SJSA1 (cell line): ENCODE data around the gene APLP2. TPM values are rescaled to one million over a fixed set of nuclear protein-coding genes. Genes with fewer than 3 reads are reported as not detected.
A peak's percentile ranks its signal among the peaks of the same experiment; 100 is the strongest.
"Not testable (repeated sequence)": the region's sequence is repeated elsewhere in the genome, so short reads cannot be mapped to it uniquely, and the experiment has no call there.

Source experiments
- DNase-seq, 2 experiments: peaks; one replicate each; pipeline ENCODE4 v3.0.0-alpha.2; 2015 to 2020; ENCODE audit warnings: low spot score in 2 of 2, low read depth in 1 of 2
- H3K27ac ChIP-seq: fragments of 250-450 bp; sonication (Bioruptor Pico); 2 replicates; pipeline ENCODE4 v1.5.1; 2020; ENCODE audit warnings: mild to moderate bottlenecking, moderate library complexity
- H3K27me3 ChIP-seq: fragments of 250-450 bp; sonication (Bioruptor Pico); replicated peaks from 2 replicates; pipeline ENCODE4 v1.5.1; 2020; ENCODE audit warnings: mild to moderate bottlenecking, moderate library complexity
- H3K36me3 ChIP-seq: fragments of 250-450 bp; sonication (Bioruptor Pico); 2 replicates; pipeline ENCODE4 v1.5.1; 2020; ENCODE audit warnings: mild to moderate bottlenecking
- H3K4me1 ChIP-seq: fragments of 250-450 bp; sonication (Bioruptor Pico); replicated peaks from 2 replicates; pipeline ENCODE4 v1.6.1; 2021; ENCODE audit warnings: mild to moderate bottlenecking
- H3K4me3 ChIP-seq: fragments of 250-450 bp; sonication (Bioruptor Pico); 2 replicates; pipeline ENCODE4 v1.5.1; 2020; ENCODE audit warnings: mild to moderate bottlenecking
- H3K9me3 ChIP-seq: fragments of 250-450 bp; sonication (Bioruptor Pico); replicated peaks from 2 replicates; pipeline ENCODE4 v1.5.1; 2020; ENCODE audit warnings: mild to moderate bottlenecking
- total RNA-seq: library from RNA; depleted of rRNA; stranded (reverse); fragments of >200 nt; shearing (Covaris generic); gene quantifications from 2 replicates; pipeline ENCODE4 v1.2.3, GENCODE V29; 2014

The APLP2 gene
- total RNA-seq, 1 experiment from 2014 or later = 149 TPM

- H3K27ac ChIP-seq = no peak overlapping the region
- H3K9me3 ChIP-seq = no peaks in the 10 kb centered on the region
- H3K4me3 ChIP-seq = no peak overlapping the region
- H3K4me1 ChIP-seq = peaks cover 11% of the 10 kb centered on the region
- H3K27me3 ChIP-seq = no peaks in the 10 kb centered on the region
- peak in 1 of 2 experiments; percentile 44 for DNase-seq
- no peaks in the 10 kb centered on the region for H3K36me3 ChIP-seq
Measured at GRCh38 chr11:130103296-130103814, 33.7 kb downstream of the APLP2 start.

DNA sequence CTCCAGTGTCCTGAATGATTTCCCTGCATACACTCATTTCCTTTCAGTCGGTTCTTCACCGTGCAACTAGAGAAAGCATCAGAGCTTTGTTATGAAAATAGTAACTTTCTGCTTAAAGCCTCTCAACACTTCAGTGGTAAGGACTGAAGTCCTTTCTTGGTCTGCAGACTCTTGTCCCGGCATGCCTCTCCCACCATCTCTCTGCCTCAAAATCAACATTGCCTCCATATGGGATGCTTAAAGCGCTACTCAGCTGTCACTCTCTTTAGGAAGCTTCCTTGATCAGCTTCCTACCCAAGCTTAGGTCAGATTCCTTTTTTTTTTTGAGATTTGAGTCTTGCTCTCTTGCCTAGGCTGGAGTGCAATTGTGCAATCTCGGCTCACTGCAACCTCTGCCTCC, 36.7 kb downstream of the APLP2 start:
- Histone ChIP-seq H3K9me3 (no peaks in the 10 kb centered on the region), H3K4me1 (peaks cover 11% of the 10 kb centered on the region), H3K27ac (no peak overlapping the region), H3K27me3 (no peaks in the 10 kb centered on the region), H3K4me3 (no peak overlapping the region), H3K36me3 (no peaks in the 10 kb centered on the region; the same call in 1 of the 2 replicates)
- no peak for DNase-seq

GRCh38 chr11:130108671-130109070, 39.0 kb downstream of the APLP2 start:
- DNase-seq, H3K4me3 ChIP-seq, H3K36me3 ChIP-seq, H3K27me3 ChIP-seq, H3K9me3 ChIP-seq, H3K4me1 ChIP-seq, H3K27ac ChIP-seq: not testable (repeated sequence)

DNA sequence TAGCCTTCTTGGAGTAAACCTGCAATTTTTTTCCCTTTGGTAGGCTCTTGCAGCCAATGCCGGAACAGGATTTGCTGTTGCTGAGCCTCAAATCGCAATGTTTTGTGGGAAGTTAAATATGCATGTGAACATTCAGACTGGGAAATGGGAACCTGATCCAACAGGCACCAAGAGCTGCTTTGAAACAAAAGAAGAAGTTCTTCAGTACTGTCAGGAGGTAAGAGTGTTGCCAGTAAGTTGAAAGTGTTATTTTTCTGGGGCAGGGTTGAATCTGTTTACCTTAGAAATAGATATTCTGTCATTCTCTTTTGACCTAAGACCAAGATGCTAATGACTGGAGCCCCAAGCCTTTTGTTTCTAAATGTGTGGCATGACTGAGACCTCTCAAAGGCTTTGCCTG, 39.7 kb downstream of the APLP2 start:
- no peak for DNase-seq
- Histone ChIP-seq H3K9me3 (no peaks in the 10 kb centered on the region), H3K36me3 (peaks cover 3% of the 10 kb centered on the region; the same call in 1 of the 2 replicates), H3K27ac (no peak overlapping the region), H3K27me3 (no peaks in the 10 kb centered on the region), H3K4me1 (no peaks in the 10 kb centered on the region), H3K4me3 (no peak overlapping the region)

- H3K27ac ChIP-seq = no peak overlapping the region
- no peaks in the 10 kb centered on the region for H3K4me1 ChIP-seq
- H3K27me3 ChIP-seq = no peaks in the 10 kb centered on the region
- H3K9me3 ChIP-seq = no peaks in the 10 kb centered on the region
- DNase-seq = no peak
- H3K4me3 ChIP-seq = no peak overlapping the region
- peaks cover 3% of the 10 kb centered on the region; the same call in 1 of the 2 replicates for H3K36me3 ChIP-seq
Measured at GRCh38 chr11:130110339-130111108, 40.8 kb downstream of the APLP2 start.

DNA sequence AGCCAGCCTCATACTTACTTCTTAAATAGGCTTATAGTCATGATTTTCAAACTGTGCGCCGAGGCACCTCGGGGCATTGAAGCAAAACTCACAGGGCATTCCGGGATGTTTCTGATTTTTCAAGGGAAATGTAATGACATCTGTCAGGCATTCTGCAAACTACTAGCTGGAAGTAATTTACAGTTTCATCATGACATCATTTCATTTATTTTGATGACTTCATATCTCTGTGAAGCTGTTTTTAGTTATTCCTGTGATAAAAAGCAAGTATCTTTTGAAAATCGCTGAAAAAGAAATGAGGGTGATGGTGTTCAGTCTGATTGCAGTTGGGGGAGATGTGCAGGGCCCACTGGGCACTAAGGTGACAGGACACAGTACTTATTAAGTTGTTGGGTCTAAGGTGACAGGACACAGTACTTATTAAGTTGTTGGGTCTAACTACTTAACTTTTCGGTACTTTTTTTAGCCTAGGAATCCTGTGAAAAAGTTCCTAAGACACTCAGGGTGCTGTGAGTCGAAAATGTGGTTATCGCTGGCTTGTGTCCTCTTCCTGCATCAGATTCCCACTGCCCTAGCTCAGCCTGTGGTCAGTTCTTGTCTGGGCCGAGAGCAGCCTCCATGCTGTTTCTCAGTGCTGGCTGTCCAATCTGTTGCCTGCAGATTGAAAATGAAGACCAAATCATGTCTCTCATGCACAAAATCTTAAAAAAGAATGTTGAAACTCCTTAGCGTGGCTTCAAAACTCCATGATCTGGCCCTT, 42.6 kb downstream of the APLP2 start:
- no peaks in the 10 kb centered on the region for H3K27me3 ChIP-seq
- peaks cover 3% of the 10 kb centered on the region; the same call in 1 of the 2 replicates for H3K36me3 ChIP-seq
- no peak overlapping the region for H3K4me3 ChIP-seq
- DNase-seq = no peak
- no peak overlapping the region for H3K27ac ChIP-seq
- H3K4me1 ChIP-seq = no peaks in the 10 kb centered on the region
- H3K9me3 ChIP-seq = no peaks in the 10 kb centered on the region

GRCh38 chr11:130114281-130114680, 44.6 kb downstream of the APLP2 start:
- H3K9me3 ChIP-seq = no peaks in the 10 kb centered on the region
- H3K4me1 ChIP-seq = no peaks in the 10 kb centered on the region
- peaks cover 3% of the 10 kb centered on the region; the same call in 1 of the 2 replicates for H3K36me3 ChIP-seq
- no peak for DNase-seq
- no peak overlapping the region for H3K4me3 ChIP-seq
- H3K27ac ChIP-seq = no peak overlapping the region
- no peaks in the 10 kb centered on the region for H3K27me3 ChIP-seq

DNA sequence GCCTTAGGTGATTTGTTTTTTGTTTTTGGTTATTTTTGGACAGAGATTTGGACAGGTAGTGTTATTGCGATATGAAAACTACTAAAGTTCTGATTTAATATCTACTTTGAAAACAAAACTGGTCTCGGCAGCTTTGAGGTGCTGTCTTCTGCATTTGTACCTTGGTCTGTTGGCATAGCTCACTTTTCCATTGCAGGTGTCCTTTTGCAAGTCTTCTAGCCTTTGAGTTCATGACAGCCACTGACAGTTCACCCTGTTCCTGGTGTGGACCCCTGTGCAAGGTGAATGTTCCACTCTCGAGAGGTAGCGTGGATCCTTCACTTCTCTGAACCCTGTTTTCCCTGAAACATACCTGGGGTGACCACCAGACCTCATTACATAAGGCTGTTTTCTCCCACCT, 45.0 kb downstream of the APLP2 start:
- Histone ChIP-seq H3K27ac (no peak overlapping the region), H3K27me3 (no peaks in the 10 kb centered on the region), H3K36me3 (peaks cover 3% of the 10 kb centered on the region; the same call in 1 of the 2 replicates), H3K9me3 (no peaks in the 10 kb centered on the region), H3K4me3 (no peak overlapping the region), H3K4me1 (no peaks in the 10 kb centered on the region)
- DNase-seq = no peak

DNA sequence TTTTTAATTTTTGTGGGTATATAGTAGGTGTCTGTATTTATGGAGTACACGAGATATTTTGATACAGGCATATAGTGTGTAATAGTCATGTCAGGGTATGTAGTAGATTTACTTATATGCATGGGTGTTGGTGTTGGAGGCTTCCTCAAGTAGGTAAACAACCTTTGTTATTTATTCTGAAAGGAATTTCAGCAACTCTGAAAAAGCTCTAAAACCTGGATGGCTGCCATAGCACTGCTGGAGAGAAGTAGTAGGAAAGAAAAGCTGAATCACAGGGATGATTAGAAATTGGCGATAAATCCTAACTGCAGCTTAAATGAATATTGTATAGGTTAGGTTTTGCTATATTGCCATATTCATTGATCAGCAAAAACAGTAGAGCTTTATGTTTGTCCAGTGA, 45.5 kb downstream of the APLP2 start:
- Histone ChIP-seq H3K27me3 (no peaks in the 10 kb centered on the region), H3K36me3 (0 out of 2 replicates have a peak, but pooled peaks cover 3% of the 10 kb centered on the region), H3K4me3 (no peak overlapping the region), H3K27ac (no peak overlapping the region), H3K4me1 (no peaks in the 10 kb centered on the region), H3K9me3 (no peaks in the 10 kb centered on the region)
- DNase-seq = no peak

DNA sequence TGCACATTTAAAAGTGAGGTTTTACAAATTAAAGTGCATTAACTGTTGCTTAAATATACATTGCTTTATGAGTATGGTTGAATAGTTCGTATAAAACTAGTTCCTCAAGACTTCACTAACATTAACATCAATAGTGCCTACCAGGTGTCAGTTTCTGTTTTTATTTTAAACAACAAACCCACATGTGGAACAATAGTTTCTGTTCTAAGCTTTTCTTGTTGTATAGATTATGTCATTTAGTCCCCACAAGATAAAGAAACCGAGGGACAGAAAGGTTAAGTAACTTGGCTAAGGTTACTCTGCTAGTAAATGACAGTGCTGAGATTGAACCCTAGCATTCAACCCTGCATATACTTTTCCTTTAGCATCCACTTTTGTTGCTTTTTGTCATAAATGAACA, 48.5 kb downstream of the APLP2 start:
- Histone ChIP-seq H3K4me1 (no peaks in the 10 kb centered on the region), H3K36me3 (peaks cover 7% of the 10 kb centered on the region; the same call in 1 of the 2 replicates), H3K9me3 (no peaks in the 10 kb centered on the region)

GRCh38 chr11:130118636-130119387, 49.1 kb downstream of the APLP2 start:
- H3K27me3 ChIP-seq = no peaks in the 10 kb centered on the region
- DNase-seq = no peak
- no peak overlapping the region for H3K4me3 ChIP-seq
- peaks cover 12% of the 10 kb centered on the region for H3K36me3 ChIP-seq
- H3K4me1 ChIP-seq = peaks cover 1% of the 10 kb centered on the region
- H3K27ac ChIP-seq = no peak overlapping the region
- H3K9me3 ChIP-seq = no peaks in the 10 kb centered on the region

More for the DNA sequence above, 48.5 kb downstream of the APLP2 start:
- no peak for DNase-seq
- Histone ChIP-seq H3K4me3 (no peak overlapping the region), H3K27ac (no peak overlapping the region), H3K27me3 (no peaks in the 10 kb centered on the region)

DNA sequence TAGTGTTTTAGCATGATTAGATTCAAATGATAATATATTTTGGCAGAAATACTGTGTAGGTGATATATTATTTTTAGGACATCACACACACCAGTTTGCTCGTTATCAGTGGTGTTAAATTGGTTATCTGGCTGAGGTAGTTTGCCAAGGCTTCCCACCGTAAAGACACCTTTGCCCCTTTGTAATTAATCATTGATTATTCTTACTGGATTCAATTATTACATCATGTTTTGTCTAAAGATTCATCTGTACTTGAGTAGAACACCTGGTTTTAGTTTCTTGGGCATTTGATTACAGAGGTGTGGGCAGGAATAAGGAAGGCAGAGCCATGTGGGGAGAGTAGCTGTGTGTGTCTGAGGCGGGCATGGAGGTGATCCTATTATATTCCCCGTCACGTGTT, 50.4 kb downstream of the APLP2 start:
- no peak for DNase-seq
- Histone ChIP-seq H3K9me3 (no peaks in the 10 kb centered on the region), H3K4me3 (no peak overlapping the region), H3K27me3 (no peaks in the 10 kb centered on the region), H3K36me3 (peaks cover 19% of the 10 kb centered on the region), H3K27ac (no peak overlapping the region), H3K4me1 (peaks cover 8% of the 10 kb centered on the region)

- no peak overlapping the region for H3K27ac ChIP-seq
Measured at GRCh38 chr11:130121445-130121978, 51.8 kb downstream of the APLP2 start.

More at GRCh38 chr11:130121445-130121978, 51.8 kb downstream of the APLP2 start:
- H3K4me1 ChIP-seq = peaks cover 8% of the 10 kb centered on the region
- H3K27me3 ChIP-seq = no peaks in the 10 kb centered on the region
- peaks cover 19% of the 10 kb centered on the region for H3K36me3 ChIP-seq
- no peak overlapping the region for H3K4me3 ChIP-seq
- peak in 1 of 2 experiments; percentile 5 for DNase-seq
- no peaks in the 10 kb centered on the region for H3K9me3 ChIP-seq
